Activated CD4-positive, alpha-beta T cell treated with anti-CD3 and anti-CD28 coated beads, Interleukin-2, amount 50 U/mL, for 24 hours (primary cell): ENCODE measurements around the gene ARID5A.

Experiments used
- DNase-seq, 2 donors: peaks; one replicate each; pipeline ENCODE4 v3.0.0-alpha.2; 2020; ENCODE audit warnings: low read depth in 1 of 2, low spot score in 1 of 2

Gene ARID5A

GRCh38 chr2:96527286-96528005 is 9.1 kb upstream of the ARID5A start:
- DNase-seq, result peak; percentile 46 to 50

- DNase-seq, result peak; percentile 58
Measured at GRCh38 chr2:96528006-96528699, 8.4 kb upstream of the ARID5A start.

GRCh38 chr2:96528700-96529375 is 7.7 kb upstream of the ARID5A start:
- no peak for DNase-seq

DNA sequence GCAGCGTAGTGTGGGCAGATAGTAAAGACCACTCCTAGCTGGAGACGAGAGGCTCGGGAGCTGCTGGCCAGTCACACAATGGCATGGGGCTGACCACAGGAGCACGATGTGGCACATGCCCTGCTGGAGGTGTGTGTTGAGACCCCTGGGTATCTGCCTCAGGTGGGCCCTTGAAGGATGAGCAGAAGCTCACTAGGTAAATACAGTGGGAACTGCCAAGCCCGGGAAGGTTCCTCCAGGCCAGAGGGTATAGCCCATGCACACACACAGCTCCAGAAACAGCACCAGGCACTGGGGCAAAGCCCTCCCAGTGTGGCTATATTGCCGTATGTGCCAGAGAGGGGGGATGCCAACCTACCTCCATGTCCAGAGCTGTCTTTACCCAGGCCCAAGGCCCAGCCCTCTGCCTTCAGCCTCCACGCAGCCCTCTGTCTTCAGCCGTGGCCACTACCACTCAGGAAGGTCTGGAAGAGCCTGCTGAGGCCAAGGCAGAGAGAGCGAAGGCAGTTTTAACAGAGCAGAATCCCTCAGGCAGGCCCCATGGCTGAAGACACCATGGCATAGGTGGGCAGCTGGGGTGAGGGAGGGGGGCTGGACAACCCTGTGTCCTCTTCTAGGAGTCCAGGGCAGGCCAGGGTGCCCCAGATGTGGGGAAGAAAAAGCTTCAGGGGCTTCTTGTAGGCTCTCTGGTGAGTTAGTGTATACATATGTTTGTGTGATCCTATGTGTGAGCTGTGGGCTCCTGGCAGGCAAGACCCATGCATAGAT is 7.0 kb upstream of the ARID5A start:
- no peak for DNase-seq

DNA sequence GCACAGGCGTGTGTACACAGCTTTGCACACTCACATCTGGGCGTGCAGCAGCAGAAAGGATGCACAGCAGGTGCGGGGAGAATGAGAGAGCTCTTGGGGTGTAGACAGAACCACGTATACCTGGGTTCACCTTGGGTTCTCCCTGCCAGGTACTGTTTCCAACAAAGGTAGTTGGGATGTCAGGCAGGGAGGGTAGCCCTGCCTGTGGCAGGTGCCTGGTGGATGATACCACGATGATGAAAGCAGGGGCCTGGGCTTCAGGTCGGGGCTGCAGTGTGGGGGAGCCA is 6.5 kb upstream of the ARID5A start:
- no peak for DNase-seq

GRCh38 chr2:96530474-96531357 is 5.8 kb upstream of the ARID5A start:
- no peak for DNase-seq

DNA sequence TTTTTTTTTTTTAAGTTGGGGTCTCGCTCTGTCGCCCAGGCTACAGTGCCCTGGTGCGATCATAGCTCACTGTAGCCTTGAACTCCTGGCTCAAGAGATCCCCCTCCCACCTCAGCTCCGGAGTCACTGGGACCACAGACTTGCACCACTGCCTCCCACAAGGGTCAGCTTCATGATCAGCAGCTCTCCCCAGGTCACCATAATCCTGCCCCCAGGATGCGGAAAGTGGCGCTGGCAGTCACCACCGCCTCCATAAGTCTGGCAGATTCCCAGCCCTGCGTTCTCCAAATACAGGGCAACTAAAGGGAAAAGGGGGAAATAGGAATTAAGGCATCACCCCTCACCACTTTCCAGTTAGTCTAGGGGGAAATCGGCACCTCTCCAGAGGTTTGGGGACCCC is 5.2 kb upstream of the ARID5A start:
- no peak for DNase-seq

- DNase-seq, result peak; percentile 58 to 90
Measured at GRCh38 chr2:96531872-96532505, 4.6 kb upstream of the ARID5A start.

DNA sequence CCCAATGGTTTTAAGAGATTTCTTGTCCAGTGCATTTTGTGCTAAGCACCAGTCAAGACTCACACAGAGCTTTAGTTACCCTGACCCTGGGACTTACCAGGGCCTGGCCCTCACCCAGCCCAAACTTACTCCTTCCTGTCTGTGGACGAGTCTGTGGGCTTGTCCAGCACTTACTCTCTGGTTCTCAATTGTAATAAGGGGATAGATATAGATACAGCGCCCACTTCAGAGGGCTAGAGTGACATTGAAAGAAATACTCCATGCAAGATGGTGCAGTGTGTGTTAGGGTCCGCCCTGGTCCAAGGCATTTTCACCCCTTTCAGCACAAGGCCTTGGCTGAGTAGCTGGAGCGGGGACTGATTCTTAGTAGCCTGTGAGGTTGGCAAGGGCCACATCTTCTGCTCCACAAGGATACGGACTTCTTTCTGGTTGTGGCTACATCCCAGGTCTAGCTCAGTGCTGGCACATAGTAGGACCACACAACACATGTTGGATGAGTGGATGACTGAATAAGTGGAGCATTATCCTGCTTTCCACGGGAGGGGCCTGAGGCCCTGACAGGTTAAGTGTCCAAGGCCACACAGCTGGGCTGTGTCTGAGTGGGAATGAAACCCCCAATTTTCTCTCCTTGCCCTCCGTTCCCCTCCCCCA is 3.8 kb upstream of the ARID5A start:
- no peak for DNase-seq

GRCh38 chr2:96533292-96534073 is 3.1 kb upstream of the ARID5A start:
- DNase-seq, result no peak

GRCh38 chr2:96534141-96534540 is 2.4 kb upstream of the ARID5A start:
- no peak for DNase-seq

DNA sequence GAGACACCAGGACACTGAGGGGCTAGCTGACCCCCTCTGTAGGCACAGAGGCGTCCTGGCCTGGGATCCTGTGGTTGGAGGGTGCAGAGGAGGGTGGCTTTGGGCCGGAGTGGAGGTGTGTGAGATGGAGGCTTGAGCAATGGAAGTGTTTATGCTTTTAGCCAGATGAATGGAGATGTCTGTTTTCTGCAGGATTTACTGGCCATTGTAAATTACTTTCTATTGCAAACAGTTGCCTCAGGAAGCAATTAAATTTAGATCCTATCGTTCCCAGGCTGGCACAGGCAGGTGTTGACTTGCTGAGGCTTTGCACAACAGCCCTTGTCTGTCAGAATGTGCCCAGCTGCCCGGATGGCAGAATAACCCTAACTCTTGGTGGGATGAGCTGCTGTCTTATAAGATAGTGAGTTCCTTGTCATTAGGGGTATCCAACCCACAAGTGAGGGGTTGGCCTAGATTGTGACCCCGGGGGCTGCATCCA is 1.8 kb upstream of the ARID5A start:
- DNase-seq, result no peak

- DNase-seq, result no peak
Measured at GRCh38 chr2:96535331-96535730, 1.2 kb upstream of the ARID5A start.

DNA sequence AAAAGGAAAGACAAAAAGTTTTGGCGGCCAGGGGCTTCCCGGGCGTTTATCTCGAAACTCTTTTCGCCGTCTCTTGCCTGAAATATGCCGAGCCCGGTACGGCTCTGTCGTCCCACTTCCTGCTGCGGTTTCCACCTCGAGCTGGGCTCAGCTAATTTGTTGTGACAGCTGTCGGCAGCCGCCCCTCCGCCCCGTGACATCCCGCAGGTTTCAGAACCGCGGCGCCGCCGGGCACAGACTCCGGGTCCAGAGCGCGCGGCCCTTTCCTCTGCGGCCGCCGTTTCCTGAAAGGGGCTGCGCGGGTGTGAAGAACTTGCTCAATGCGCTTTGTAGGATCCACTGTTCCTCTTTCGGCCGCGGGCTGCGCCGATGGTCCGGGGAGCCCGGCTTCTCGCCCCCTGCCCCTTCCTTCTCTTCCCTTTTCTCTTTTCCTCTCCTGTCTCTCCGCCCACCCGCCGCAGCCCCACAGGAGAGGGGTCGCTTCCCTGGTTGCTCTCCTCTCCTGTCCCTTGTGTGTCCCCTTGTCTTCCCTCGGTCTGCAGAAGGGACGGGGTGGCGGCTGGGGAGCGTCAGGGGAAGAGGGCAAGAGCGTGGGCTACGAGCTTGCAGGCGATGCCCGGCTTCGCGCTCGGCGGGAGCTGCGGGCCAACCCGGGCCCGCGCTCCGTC is 648 bp downstream of the ARID5A start:
- DNase-seq, result peak; percentile 56 to 84

- no peak for DNase-seq
Measured at GRCh38 chr2:96537734-96538486, 1.4 kb downstream of the ARID5A start.

GRCh38 chr2:96538487-96539214 is 2.1 kb downstream of the ARID5A start:
- peak; percentile 65 to 81 for DNase-seq
